ENCODE data around the gene MAP2K2.

MAP2K2 gene

DNA sequence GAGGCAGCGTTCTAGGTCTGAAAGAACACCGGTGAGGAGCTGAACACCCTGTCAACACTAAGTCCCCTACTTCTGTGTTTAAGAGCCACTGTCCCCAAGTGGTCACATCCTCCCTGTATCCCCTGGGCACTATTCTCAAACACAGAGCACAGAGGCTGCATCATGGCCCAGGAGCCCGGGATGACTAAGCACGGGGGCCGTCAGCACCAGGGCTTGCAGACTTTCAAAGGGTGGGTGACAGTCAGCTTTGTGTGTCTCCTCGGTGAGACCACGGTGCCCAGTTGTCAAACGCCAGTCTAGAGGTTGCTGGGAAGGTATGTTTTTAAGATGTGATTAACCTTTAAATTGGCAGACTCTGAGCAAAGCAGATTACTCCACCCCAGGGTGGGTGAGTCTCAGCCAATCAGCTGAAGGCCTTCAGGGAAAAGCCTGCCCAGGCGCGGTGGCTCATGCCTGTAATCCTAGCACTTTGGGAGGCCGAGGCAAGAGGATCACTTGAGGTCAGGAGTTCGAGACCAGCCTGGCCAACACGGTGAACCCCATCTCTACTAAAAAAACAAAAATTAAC lies 8.0 kb downstream of the MAP2K2 start:
- no peaks in the 10 kb centered on the region for H3K9me3 ChIP-seq (ENCODE audit: control insufficient read depth, insufficient read depth, low read depth, low read length)
- H3K27ac ChIP-seq (ENCODE audit: extremely low read depth, low read depth, low read length): no peak overlapping the region
- ChIA-PET POLR2A (no interaction called here), CTCF (interaction anchor here (0.6 to 1.2 kb wide), 3 partner anchors 12 to 1408 kb away, joined by 4 to 6 read pairs (median 4); no protein-coding TSS in a partner anchor)
- no peak overlapping the region for H3K4me3 ChIP-seq (ENCODE audit: low read depth, low read length)
- TF ChIP-seq, protein P1, sequence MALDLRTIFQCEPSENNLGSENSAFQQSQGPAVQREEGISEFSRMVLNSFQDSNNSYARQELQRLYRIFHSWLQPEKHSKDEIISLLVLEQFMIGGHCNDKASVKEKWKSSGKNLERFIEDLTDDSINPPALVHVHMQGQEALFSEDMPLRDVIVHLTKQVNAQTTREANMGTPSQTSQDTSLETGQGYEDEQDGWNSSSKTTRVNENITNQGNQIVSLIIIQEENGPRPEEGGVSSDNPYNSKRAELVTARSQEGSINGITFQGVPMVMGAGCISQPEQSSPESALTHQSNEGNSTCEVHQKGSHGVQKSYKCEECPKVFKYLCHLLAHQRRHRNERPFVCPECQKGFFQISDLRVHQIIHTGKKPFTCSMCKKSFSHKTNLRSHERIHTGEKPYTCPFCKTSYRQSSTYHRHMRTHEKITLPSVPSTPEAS (tag by site-specific recombination; IDR thresholded peaks at IDR 0.05): no peak
- TF ChIP-seq PRDM1 (tag by site-specific recombination; IDR thresholded peaks at IDR 0.05) (no peak), ZBTB7A (tag by site-specific recombination; IDR thresholded peaks at IDR 0.05; ENCODE audit: low read depth) (no peak), ZFP41 (tag by site-specific recombination; IDR thresholded peaks at IDR 0.05; ENCODE audit: borderline replicate concordance) (no peak), ZNF621 (tag by site-specific recombination; IDR thresholded peaks at IDR 0.05) (no peak), HOXA7 (CRISPR knock-in tag; IDR thresholded peaks at IDR 0.05; ENCODE audit: borderline replicate concordance) (no peak)
- H3K4me1 ChIP-seq (ENCODE audit: control insufficient read depth, insufficient read depth, low read length): no peaks in the 10 kb centered on the region
- peaks cover 15 to 88% of the 10 kb centered on the region in 2 experiments; a peak in 2 of 3 replicates for H3K36me3 ChIP-seq (ENCODE audit: control insufficient read depth in 2 of 2, insufficient read depth in 1 of 2, low read length in 2 of 2)

DNA sequence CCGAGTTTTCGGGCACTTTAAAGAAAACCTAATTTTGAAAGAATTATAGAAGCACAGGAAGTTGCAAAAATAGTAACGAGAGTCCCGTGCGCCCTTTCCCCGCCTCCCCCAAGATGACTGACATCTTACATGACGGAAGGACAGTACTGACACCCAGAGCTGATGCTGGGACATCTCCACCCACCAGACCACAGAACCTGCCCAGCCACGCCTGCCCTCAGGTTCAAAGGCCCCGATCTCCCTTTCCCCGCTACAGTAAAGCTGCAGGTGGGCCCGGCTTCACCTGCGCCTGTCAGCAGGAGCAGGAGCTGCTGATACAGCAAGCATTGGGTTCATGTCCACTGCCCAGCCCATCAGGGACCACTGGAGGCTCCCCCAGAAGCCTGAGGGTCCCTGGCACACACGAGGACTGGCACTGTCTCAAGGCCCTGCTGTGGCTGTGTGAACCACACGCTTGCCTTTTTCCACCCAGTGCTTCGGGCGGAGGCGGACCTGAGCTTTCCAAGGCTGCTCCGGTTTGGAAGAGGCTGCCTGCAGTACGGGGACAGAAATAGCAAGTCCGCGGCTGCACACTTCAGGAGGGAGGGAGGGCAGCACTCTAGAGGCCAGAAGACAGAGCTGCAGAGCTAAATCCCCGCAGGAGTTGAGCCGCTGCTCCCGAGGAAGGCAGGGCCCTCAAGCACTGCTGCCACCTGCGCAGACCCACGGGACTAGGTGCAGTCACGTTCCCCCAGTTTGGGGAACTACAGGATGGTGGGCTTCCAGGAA lies 8.7 kb downstream of the MAP2K2 start:
- ChIA-PET CTCF (interaction anchor here (0.9 to 1.2 kb wide), 2 partner anchors 11 to 24 kb away, joined by 4 to 6 read pairs; no protein-coding TSS in a partner anchor), POLR2A (no interaction called here)
- Histone ChIP-seq H3K27ac (ENCODE audit: extremely low read depth, low read depth, low read length) (no peak overlapping the region), H3K4me3 (ENCODE audit: low read depth, low read length) (no peak overlapping the region), H3K9me3 (ENCODE audit: control insufficient read depth, insufficient read depth, low read depth, low read length) (no peaks in the 10 kb centered on the region), H3K4me1 (ENCODE audit: control insufficient read depth, insufficient read depth, low read length) (no peaks in the 10 kb centered on the region), H3K36me3 (ENCODE audit: control insufficient read depth in 2 of 2, insufficient read depth in 1 of 2, low read length in 2 of 2) (peaks cover 15 to 89% of the 10 kb centered on the region in 2 experiments; a peak in 2 of 3 replicates)
- TF ChIP-seq ZNF768 (tag by site-specific recombination; IDR thresholded peaks at IDR 0.05) (no peak), ZNF138 (tag by site-specific recombination; IDR thresholded peaks at IDR 0.05; ENCODE audit: borderline replicate concordance) (no peak), SCRT2 (tag by site-specific recombination; IDR thresholded peaks at IDR 0.05) (no peak), ZNF426 (tag by site-specific recombination; IDR thresholded peaks at IDR 0.05) (no peak), EGR2 (tag by site-specific recombination; IDR thresholded peaks at IDR 0.05; ENCODE audit: low read depth) (no peak), ZNF830 (tag by site-specific recombination; IDR thresholded peaks at IDR 0.05; ENCODE audit: low read depth) (no peak), ZEB2 (tag by site-specific recombination; IDR thresholded peaks at IDR 0.05) (no peak), ZNF174 (tag by site-specific recombination; IDR thresholded peaks at IDR 0.05) (no peak), ZNF391 (tag by site-specific recombination; IDR thresholded peaks at IDR 0.05; ENCODE audit: borderline replicate concordance, low read depth) (no peak), ZNF623 (tag by site-specific recombination; IDR thresholded peaks at IDR 0.05) (no peak)
- TF ChIP-seq, protein P2, sequence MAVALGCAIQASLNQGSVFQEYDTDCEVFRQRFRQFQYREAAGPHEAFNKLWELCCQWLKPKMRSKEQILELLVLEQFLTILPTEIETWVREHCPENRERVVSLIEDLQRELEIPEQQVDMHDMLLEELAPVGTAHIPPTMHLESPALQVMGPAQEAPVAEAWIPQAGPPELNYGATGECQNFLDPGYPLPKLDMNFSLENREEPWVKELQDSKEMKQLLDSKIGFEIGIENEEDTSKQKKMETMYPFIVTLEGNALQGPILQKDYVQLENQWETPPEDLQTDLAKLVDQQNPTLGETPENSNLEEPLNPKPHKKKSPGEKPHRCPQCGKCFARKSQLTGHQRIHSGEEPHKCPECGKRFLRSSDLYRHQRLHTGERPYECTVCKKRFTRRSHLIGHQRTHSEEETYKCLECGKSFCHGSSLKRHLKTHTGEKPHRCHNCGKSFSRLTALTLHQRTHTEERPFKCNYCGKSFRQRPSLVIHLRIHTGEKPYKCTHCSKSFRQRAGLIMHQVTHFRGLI (tag by site-specific recombination; IDR thresholded peaks at IDR 0.05): no peak

DNA sequence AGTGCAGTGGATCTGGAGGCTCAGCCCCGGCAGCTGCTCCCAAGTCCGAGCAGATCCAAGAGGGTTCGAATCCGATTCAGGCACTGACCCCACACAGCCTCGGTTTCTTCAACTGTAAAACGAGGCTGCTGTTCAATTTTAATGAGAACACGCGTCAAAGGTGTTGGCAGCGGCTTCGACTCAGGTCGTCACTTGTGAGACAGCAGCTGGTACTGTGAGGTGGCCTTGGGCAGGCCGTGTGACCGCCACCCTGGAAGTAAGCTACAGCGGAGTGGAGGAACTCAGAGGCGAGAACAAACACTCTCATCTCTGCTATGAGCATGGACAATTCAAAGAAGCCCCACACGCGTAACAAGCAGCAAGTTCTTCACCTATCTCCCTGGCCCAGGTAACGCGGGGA lies 9.7 kb downstream of the MAP2K2 start:
- no peaks in the 10 kb centered on the region for H3K9me3 ChIP-seq (ENCODE audit: control insufficient read depth, insufficient read depth, low read depth, low read length)
- CTCF ChIA-PET: interaction anchor here (1.5 kb wide), 1 partner anchor 26 kb away, joined by 7 read pairs; no protein-coding TSS in a partner anchor
- H3K27ac ChIP-seq (ENCODE audit: extremely low read depth, low read depth, low read length): no peak overlapping the region
- POLR2A ChIA-PET: no interaction called here
- no peak overlapping the region for H3K4me3 ChIP-seq (ENCODE audit: low read depth, low read length)
- no peaks in the 10 kb centered on the region for H3K4me1 ChIP-seq (ENCODE audit: control insufficient read depth, insufficient read depth, low read length)
- H3K36me3 ChIP-seq (ENCODE audit: control insufficient read depth in 2 of 2, insufficient read depth in 1 of 2, low read length in 2 of 2): peaks cover 16 to 90% of the 10 kb centered on the region in 2 experiments; a peak in 2 of 3 replicates
- TF ChIP-seq ZNF473 (tag by site-specific recombination; IDR thresholded peaks at IDR 0.05) (no peak), ZNF311 (tag by site-specific recombination; IDR thresholded peaks at IDR 0.05; ENCODE audit: borderline replicate concordance) (no peak), ZNF514 (tag by site-specific recombination; IDR thresholded peaks at IDR 0.05) (no peak)
- TF ChIP-seq, protein P3, sequence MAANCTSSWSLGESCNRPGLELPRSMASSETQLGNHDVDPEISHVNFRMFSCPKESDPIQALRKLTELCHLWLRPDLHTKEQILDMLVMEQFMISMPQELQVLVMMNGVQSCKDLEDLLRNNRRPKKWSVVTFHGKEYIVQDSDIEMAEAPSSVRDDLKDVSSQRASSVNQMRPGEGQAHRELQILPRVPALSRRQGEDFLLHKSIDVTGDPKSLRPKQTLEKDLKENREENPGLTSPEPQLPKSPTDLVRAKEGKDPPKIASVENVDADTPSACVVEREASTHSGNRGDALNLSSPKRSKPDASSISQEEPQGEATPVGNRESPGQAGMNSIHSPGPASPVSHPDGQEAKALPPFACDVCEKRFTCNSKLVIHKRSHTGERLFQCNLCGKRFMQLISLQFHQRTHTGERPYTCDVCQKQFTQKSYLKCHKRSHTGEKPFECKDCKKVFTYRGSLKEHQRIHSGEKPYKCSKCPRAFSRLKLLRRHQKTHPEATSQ (tag by site-specific recombination; IDR thresholded peaks at IDR 0.05): no peak
- TF ChIP-seq, protein P4, sequence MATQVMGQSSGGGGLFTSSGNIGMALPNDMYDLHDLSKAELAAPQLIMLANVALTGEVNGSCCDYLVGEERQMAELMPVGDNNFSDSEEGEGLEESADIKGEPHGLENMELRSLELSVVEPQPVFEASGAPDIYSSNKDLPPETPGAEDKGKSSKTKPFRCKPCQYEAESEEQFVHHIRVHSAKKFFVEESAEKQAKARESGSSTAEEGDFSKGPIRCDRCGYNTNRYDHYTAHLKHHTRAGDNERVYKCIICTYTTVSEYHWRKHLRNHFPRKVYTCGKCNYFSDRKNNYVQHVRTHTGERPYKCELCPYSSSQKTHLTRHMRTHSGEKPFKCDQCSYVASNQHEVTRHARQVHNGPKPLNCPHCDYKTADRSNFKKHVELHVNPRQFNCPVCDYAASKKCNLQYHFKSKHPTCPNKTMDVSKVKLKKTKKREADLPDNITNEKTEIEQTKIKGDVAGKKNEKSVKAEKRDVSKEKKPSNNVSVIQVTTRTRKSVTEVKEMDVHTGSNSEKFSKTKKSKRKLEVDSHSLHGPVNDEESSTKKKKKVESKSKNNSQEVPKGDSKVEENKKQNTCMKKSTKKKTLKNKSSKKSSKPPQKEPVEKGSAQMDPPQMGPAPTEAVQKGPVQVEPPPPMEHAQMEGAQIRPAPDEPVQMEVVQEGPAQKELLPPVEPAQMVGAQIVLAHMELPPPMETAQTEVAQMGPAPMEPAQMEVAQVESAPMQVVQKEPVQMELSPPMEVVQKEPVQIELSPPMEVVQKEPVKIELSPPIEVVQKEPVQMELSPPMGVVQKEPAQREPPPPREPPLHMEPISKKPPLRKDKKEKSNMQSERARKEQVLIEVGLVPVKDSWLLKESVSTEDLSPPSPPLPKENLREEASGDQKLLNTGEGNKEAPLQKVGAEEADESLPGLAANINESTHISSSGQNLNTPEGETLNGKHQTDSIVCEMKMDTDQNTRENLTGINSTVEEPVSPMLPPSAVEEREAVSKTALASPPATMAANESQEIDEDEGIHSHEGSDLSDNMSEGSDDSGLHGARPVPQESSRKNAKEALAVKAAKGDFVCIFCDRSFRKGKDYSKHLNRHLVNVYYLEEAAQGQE (tag by site-specific recombination; IDR thresholded peaks at IDR 0.05): no peak

Data from HEK293 (cell line).